GM10266 (cell line): ENCODE measurements around the gene ARL14EPL.

Source experiments
- DNase-seq: peaks from one replicate; pipeline ENCODE4 v3.0.0; 2012; ENCODE audit errors: extremely low spot score
- CTCF ChIP-seq: IDR thresholded peaks from 2 replicates; pipeline ENCODE4 v1.5.1; 2012; ENCODE audit warnings: mild to moderate bottlenecking, low read depth; ENCODE audit not compliant: control insufficient read depth, insufficient read depth; ENCODE audit errors: missing control alignments

Gene ARL14EPL

GRCh38 chr5:116002116-116002906 lies 30.0 kb upstream of the ARL14EPL start:
- no peak for DNase-seq
- TF ChIP-seq CTCF = no peak

- no peak for DNase-seq
- TF ChIP-seq CTCF = no peak
These were observed 28.0 kb upstream of the ARL14EPL start for GRCh38 chr5:116004248-116004647.

GRCh38 chr5:116009806-116010205 lies 22.5 kb upstream of the ARL14EPL start:
- no peak for TF ChIP-seq CTCF
- no peak for DNase-seq

GRCh38 chr5:116011046-116011445 lies 21.2 kb upstream of the ARL14EPL start:
- no peak for DNase-seq
- TF ChIP-seq CTCF = no peak

GRCh38 chr5:116013207-116013785 lies 19.0 kb upstream of the ARL14EPL start:
- DNase-seq = no peak
- no peak for TF ChIP-seq CTCF

GRCh38 chr5:116013936-116014335 lies 18.3 kb upstream of the ARL14EPL start:
- no peak for DNase-seq
- TF ChIP-seq CTCF = no peak

- TF ChIP-seq CTCF = no peak
- DNase-seq = no peak
These were observed 8.7 kb upstream of the ARL14EPL start for GRCh38 chr5:116023619-116024018.
